Measurements from ENCODE around the gene RABGAP1L.

GRCh38 chr1:174584071-174584470, 424.8 kb downstream of the RABGAP1L start:
- TF ChIP-seq CTCF (IDR thresholded peaks at IDR 0.05; ENCODE audit: insufficient read depth, low read length, poor library complexity, severe bottlenecking) = no peak
- TF ChIP-seq EZH2phosphoT487 (conservative IDR thresholded peaks at IDR 0.05; ENCODE audit: low read length) = no peak
